ENCODE results near the gene UGP2. TPM values are rescaled to one million over a fixed set of nuclear protein-coding genes. Genes with fewer than 3 reads are reported as not detected.
A peak's percentile ranks its signal among the peaks of the same experiment; 100 is the strongest.

Gene UGP2
- polyA plus RNA-seq, 2 of the 4 experiments (the other 2 are of a cell fraction), result 114 to 162 TPM

GRCh38 chr2:63840081-63840784, 1.5 kb upstream of the UGP2 start (continued):
- no peak for TF ChIP-seq ZNF302 (CRISPR knock-in tag; IDR thresholded peaks at IDR 0.05)
- no peak for TF ChIP-seq ZFP36 (IDR thresholded peaks at IDR 0.05; ENCODE audit: borderline replicate concordance, partially characterized antibody)
- TF ChIP-seq KDM1A (IDR thresholded peaks at IDR 0.05; ENCODE audit: low read depth), result no peak
- TF ChIP-seq EHMT2 (IDR thresholded peaks at IDR 0.05; ENCODE audit: low read depth), result no peak
- no peak for TF ChIP-seq CTCF (IDR thresholded peaks at IDR 0.05)
- TF ChIP-seq CHD2 (IDR thresholded peaks at IDR 0.05; ENCODE audit: low read length, partially characterized antibody), result no peak
- TF ChIP-seq ESRRA (IDR thresholded peaks at IDR 0.05; ENCODE audit: borderline replicate concordance, low read length), result 0 out of 2 replicates have a peak, but pooled peaks have one; percentile 5
- no peak for TF ChIP-seq CBX2 (IDR thresholded peaks at IDR 0.05; ENCODE audit: borderline replicate concordance, low read depth)
- TF ChIP-seq FOSL2 (IDR thresholded peaks at IDR 0.05), result no peak
- no peak for TF ChIP-seq FOSL2 (CRISPR knock-in tag; IDR thresholded peaks at IDR 0.05)
- no peak for TF ChIP-seq CEBPB (IDR thresholded peaks at IDR 0.05)
- 0 out of 5 replicates have a peak, but pooled peaks of 1 of the 2 experiments have one; percentile 27 for TF ChIP-seq RAD21 (conservative IDR thresholded peaks at IDR 0.05 in 1 of 2, IDR thresholded peaks at IDR 0.05 in 1 of 2)
- no peak for TF ChIP-seq REST (IDR thresholded peaks at IDR 0.05)
- TF ChIP-seq EHF (CRISPR knock-in tag; IDR thresholded peaks at IDR 0.05), result no peak
- no peak for TF ChIP-seq JUNB (IDR thresholded peaks at IDR 0.05)
- 0 out of 3 replicates have a peak, but pooled peaks have one; percentile 11 for TF ChIP-seq SMC3 (IDR thresholded peaks at IDR 0.05)
- no peak for TF ChIP-seq BHLHE40 (IDR thresholded peaks at IDR 0.05; ENCODE audit: low read depth, low read length)
- no peak for TF ChIP-seq NR3C1 (IDR thresholded peaks at IDR 0.05)
- no peak for TF ChIP-seq HEYL (CRISPR knock-in tag; IDR thresholded peaks at IDR 0.05)
- TF ChIP-seq MAFK (IDR thresholded peaks at IDR 0.05; ENCODE audit: partially characterized antibody), result no peak
- TF ChIP-seq GATA3 (IDR thresholded peaks at IDR 0.05; ENCODE audit: borderline replicate concordance), result 0 out of 2 replicates have a peak, but pooled peaks have one; percentile 20
- TF ChIP-seq FOSB (CRISPR knock-in tag; IDR thresholded peaks at IDR 0.05), result no peak
- TF ChIP-seq TP53 (CRISPR knock-in tag; IDR thresholded peaks at IDR 0.05), result no peak
- 0 out of 2 replicates have a peak, but pooled peaks have one; percentile 30 for TF ChIP-seq E2F6 (IDR thresholded peaks at IDR 0.05; ENCODE audit: borderline replicate concordance, low read depth)
